Skeletal muscle cell (primary cell): ENCODE measurements around the gene CHD1L.
A peak's percentile ranks its signal among the peaks of the same experiment; 100 is the strongest.
"Not testable (repeated sequence)": the region's sequence is repeated elsewhere in the genome, so short reads cannot be mapped to it uniquely, and the experiment has no call there.

Source experiments
- DNase-seq: peaks from one replicate; pipeline ENCODE4 v3.0.0-alpha.2; 2010; ENCODE audit warnings: low read depth
- H3K4me3 ChIP-seq: 2 replicates; pipeline ENCODE4 v1.5.1; 2011; ENCODE audit warnings: low read depth, mild to moderate bottlenecking, control low read depth, low read length, moderate library complexity

Gene CHD1L

DNA sequence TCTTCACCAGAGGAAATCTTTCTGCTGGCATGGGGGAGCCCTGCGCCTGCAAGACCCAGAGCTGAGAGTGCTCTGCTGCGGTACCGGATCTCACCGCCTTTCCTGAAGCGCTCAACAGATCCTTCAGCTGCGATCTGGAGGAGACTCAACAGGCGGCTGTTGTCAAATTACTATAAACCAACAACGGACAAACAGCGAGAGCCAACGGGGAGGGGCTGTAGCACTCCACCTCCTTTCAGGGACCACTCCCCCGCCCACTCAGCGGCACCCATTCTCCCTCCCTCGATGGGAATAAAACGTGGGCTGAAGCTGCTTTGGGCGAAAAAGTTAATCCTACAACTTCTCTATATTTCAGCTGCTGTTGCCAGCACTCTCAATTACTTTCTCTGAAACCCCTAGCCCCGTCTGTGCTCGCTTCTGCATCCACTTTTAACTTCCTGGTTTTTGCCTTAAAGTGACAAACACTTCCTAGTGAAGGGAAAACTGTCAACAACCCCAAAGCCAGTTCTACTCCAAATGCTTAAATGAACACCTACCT, 17.2 kb upstream of the CHD1L start, which contains the start of gene FMO5:
TSS of gene FMO5 (minus strand) at position 147 of the 538 bp plus-strand sequence. CDS start 310 bp downstream, outside the sequence.
- peak within 1 kb of the TSS; percentile 55 for H3K4me3 ChIP-seq
- DNase-seq: no peak

GRCh38 chr1:147231032-147231431, 11.5 kb upstream of the CHD1L start:
- not testable (repeated sequence) for DNase-seq, H3K4me3 ChIP-seq

- H3K4me3 ChIP-seq, DNase-seq: not testable (repeated sequence)
Measured at GRCh38 chr1:147233903-147234302, 8.6 kb upstream of the CHD1L start.

DNA sequence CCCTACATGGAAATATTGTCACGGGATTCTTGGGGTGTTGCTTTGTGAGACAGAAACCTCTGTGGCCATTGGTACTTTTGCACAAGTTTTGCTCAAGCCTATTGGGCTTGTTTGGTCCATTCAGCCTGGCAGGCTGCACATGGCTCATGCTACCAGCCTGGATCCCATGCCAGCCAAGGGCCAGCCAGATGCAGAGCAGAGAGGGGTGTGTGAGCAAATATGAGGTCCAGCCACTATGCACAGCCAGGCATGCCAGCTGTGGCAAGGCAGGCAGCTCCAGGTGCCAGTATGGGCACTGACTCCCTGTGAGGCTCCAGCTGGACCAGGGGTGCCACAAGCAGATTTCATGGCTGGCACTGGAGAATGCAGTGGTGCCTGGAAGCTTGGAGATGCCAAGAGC, 6.7 kb upstream of the CHD1L start:
- no peak overlapping the region for H3K4me3 ChIP-seq
- DNase-seq: no peak

GRCh38 chr1:147236448-147236847, 6.0 kb upstream of the CHD1L start:
- no peak for DNase-seq
- H3K4me3 ChIP-seq: no peak overlapping the region

DNA sequence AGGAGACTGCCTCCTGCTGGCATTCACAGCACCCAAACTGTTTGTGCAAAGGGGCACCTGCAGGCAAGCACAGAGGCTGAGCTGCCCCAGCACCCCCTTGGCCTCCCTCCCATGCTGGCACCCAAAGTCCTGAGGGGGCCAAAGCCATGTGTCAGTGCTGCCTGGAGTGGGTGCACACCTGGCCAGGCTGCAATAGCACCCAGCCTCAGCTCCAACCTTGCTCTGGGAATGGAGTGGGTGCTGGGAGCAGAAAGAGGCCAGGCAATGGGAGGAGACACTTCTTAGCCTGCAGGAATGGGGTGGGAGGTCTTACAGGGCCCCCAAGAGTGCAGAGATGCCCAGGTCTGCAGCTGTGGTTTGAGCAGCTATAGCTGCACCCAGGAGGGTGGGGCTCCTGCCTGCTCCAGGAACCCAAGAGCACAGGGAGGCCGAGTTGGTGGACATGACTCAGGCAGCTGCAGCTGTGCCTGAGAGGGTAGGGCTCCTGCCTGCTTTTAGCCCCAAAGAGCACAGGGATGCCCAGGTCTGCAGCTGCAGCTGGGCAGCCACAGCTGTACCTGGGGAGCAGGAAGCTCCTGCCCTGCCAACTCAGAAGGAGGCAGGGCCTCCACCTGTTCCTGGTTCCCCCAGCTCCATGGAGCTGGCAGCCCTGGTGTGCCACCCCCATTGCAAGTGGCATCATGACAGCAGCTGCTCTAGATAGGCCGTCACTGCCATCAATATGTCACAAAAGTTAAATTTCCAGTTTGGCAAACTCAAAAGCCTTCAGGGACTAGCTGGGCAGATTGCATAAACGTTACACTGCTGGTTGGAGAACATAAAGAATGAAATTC, 5.3 kb upstream of the CHD1L start:
- no peak for DNase-seq
- H3K4me3 ChIP-seq: no peak overlapping the region

DNA sequence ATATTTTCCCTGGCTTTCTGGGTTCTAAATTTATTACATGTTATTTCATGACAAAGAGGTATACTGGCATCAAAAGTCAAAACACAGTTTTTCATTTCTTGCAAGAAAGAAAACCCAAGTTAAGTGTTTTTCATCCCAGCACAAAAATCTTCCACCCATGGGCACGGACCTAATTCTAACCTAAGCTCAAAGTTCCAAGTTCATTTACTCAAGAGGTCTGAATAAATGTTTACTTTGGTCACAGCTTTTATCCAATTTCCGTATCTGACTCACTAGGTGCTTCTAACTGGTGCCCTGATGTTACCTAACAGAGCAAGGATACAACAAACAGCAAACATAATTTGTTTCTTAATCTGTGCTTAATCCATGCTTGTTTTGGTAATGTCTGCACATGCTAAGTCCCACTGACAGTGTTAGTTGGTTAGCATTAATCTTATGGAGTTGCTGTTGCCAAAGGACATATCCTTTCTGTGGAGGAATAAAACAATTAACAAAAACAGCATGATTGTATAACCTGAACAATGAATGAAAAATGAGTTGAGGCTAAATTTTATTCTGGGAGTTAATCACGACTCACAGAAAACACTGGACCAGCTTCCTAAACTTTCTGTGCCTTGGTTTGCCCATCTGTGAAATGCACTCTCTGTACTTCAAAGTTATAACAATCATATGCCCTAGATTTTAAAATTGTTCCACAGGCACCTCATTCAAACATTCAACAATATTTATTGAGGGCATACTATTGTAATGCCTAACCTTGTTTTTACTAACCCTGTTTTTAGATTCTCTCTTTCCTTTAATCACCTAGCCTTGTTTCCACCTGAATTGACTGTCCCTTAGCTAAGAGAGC, 4.2 kb upstream of the CHD1L start:
- H3K4me3 ChIP-seq: no peak overlapping the region
- DNase-seq: no peak

- H3K4me3 ChIP-seq: no peak overlapping the region
- DNase-seq: no peak
Measured at GRCh38 chr1:147238925-147239820, 3.3 kb upstream of the CHD1L start.

- H3K4me3 ChIP-seq, DNase-seq: not testable (repeated sequence)
Measured at GRCh38 chr1:147240131-147240721, 2.3 kb upstream of the CHD1L start.

GRCh38 chr1:147241934-147242448, 493 bp upstream of the CHD1L start:
- H3K4me3 ChIP-seq: peak overlapping the region; percentile 88
- DNase-seq: no peak

DNA sequence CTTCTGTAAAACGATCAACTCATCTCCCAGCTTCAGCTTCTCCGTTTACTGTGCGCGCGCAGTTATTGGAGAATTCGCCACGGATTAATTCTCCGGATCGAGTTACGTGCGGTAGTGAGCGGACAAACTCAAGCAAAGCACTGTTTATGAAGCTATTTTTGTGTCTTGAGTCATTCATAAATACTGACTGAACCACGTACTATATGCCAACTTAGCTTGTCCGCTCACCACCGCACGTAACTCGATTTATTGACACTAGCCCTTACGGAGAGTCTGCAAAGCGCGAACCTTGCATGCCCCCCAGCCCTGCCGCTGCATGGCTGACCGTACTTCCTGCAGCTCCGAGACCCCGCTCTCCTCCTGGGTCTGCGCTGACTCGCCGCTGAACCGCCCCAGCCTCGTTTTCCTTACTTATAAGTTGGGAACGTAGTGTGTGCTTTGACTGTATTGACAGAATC, 773 bp downstream of the CHD1L start:
- H3K4me3 ChIP-seq: peak overlapping the region; percentile 88
- DNase-seq: no peak

DNA sequence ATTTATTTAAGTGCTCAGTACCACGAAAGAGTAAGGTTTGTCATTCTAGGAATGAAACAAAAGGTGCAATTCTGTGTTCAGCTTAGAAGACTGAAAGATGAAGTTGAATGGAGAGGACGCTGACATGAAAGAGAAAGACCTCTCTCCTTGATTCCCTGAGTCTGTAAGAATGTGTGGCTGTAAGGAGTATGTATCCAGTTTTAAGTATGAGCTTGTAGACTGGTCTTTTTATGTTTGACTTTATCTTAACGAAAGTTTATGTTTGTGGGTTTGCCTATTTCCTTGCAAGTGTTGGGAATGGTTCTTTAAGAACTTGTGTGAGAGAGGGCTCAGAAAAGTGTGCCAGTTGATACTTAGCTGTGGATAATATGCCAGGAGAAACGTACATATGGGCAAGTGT, 1.4 kb downstream of the CHD1L start:
- DNase-seq: no peak
- H3K4me3 ChIP-seq: peak overlapping the region; percentile 88

DNA sequence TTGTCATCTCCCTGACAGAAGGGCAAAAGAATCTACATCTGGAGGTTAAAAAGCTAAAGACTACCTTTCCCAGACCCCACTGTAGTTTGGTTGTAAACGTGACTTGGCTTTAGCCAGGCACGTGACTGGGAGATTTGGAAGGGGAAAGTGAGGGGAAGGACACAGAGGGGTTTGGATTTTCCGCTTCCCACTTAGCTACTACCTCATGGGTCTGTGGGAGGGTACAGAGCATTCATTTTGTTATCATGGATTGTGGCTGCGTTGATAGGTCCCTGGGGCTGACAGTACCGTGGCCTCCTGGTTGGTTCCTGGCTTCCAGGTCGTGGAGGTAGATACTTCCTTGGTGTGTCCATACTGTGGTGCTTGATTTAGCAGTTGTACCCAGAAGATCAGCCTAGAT, 2.6 kb downstream of the CHD1L start:
- H3K4me3 ChIP-seq: no peak overlapping the region

GRCh38 chr1:147245586-147246021, 3.1 kb downstream of the CHD1L start:
- DNase-seq: no peak
- no peak overlapping the region for H3K4me3 ChIP-seq

More for the DNA sequence above, 2.6 kb downstream of the CHD1L start:
- no peak for DNase-seq

GRCh38 chr1:147246044-147246690, 3.7 kb downstream of the CHD1L start:
- H3K4me3 ChIP-seq: no peak overlapping the region
- DNase-seq: no peak

DNA sequence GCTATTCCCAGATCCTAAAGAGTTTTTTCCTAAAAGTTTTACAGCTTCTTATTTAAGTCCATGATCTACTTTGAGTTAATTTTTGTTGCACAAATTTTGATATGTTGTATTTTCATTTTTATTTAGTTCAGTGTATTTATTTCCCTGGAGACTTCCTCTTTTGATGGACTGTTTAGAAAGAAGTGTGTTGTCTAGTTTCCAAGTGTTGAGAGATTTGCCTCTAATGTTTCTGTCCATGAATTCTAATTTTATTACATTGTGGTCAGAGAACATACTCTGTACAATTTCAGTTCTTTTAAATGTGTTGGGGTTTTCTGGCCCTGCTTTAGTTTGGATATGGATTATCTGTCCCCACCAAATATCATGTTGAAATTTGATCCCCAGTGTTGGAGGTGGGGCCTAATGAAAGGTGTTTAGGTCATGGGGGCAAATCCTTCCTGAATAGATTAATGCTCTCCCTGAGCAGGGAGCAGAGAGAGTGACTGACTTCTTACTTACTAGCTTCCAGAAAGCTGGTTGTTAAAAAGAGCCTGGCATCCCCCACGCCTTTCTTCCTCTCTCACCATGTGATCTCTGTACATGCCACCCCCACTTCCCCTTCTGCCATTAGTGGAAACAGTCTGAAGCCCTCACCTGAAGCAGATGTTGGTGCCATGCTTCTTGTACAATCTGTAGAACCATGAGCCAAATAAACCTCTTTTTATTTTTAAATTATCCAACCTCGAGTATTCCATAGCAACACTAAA, 4.6 kb downstream of the CHD1L start:
- no peak overlapping the region for H3K4me3 ChIP-seq
- no peak for DNase-seq

GRCh38 chr1:147247656-147248238, 5.3 kb downstream of the CHD1L start:
- DNase-seq: no peak
- no peak overlapping the region for H3K4me3 ChIP-seq
